Stimulated activated naive CD8-positive, alpha-beta T cell treated with anti-CD3 and anti-CD28 coated beads, Interleukin-15, amount 100 ng/mL, for 72 hours (primary cell): ENCODE measurements around the gene NIPAL1.

ENCODE experiments used
- ATAC-seq: fragments of 150-1000 bp; cut with Tn5 transposase; 2 replicates; pipeline ENCODE4 v1.10.0; 2021; ENCODE audit warnings: mild to moderate bottlenecking, moderate library complexity
- DNase-seq, 2 donors: peaks; one replicate each; pipeline ENCODE4 v3.0.0; 2021 to 2022
- H3K27ac Mint-ChIP-seq, 2 donors: one replicate each; pipeline ENCODE4 v1.8.0; 2022; ENCODE audit warnings: mild to moderate bottlenecking in 2 of 2, mixed read lengths in 2 of 2, moderate library complexity in 2 of 2
- H3K27me3 Mint-ChIP-seq: one replicate; pipeline ENCODE4 v1.8.0; 2022; ENCODE audit warnings: mixed read lengths
- H3K4me1 Mint-ChIP-seq: one replicate; pipeline ENCODE4 v1.8.0; 2022; ENCODE audit warnings: mild to moderate bottlenecking, mixed read lengths
- H3K4me3 Mint-ChIP-seq, 2 donors: one replicate each; pipeline ENCODE4 v1.8.0; 2022; ENCODE audit warnings: mild to moderate bottlenecking in 2 of 2, mixed read lengths in 2 of 2, moderate library complexity in 1 of 2
- H3K9me3 Mint-ChIP-seq, 2 donors: one replicate each; pipeline ENCODE4 v1.8.0; 2022; ENCODE audit warnings: mixed read lengths in 2 of 2

The NIPAL1 gene

DNA sequence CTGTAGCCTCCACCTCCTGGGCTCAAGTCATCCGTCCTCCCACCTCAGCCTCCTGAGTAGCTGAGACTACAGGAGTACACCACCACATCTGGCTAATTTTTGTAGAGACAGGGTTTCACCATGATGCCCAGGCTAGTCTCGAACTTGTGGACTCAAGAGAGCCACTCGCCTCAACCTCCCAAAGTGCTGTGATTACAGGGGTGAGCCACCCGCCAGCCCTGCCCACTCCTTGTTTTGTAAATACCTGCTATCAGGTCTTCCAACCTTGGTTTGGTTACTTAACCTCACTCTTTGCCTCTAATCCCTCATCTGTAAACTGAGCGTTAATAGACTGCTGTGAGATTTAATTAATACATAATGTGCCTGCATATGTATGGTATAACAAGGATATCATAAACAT is 894 bp upstream of the NIPAL1 start:
- peaks cover 35% of the 10 kb centered on the region for H3K4me1 Mint-ChIP-seq
- H3K27ac Mint-ChIP-seq: no peak overlapping the region
- H3K27me3 Mint-ChIP-seq: peaks cover 65% of the 10 kb centered on the region
- peaks cover 0 to 4% of the 10 kb centered on the region in 2 donors for H3K9me3 Mint-ChIP-seq
- H3K4me3 Mint-ChIP-seq: peak overlapping the region; percentile 71 to 90
- ATAC-seq (no peak), DNase-seq (no peak)

DNA sequence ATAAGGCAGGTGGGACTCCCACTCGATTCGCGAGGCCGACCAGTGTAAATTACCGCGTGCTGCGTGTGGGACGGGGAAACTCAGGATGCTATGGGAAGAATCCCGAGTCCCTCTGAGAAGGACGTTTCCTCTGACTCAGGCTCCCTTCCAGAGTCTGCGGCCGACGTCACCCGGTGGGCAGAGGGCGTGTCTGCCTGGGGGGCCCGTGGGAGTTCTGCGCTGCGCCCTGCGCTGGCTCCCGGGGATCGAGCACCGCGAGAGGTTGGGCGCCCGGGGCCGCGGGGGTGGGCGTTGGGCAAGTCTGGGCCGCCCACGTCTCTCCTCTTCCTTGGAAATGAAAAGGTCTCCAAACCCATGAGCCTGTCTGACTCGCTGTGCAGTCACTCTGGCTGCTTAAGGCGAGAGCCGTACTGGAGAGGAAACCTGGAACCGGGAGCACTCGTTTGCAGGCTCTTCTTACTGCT is 568 bp downstream of the NIPAL1 start:
- ATAC-seq (peak; percentile 34), DNase-seq (no peak)
- H3K27ac Mint-ChIP-seq: no peak overlapping the region
- peaks cover 52% of the 10 kb centered on the region for H3K27me3 Mint-ChIP-seq
- H3K4me1 Mint-ChIP-seq: peaks cover 46% of the 10 kb centered on the region
- peak overlapping the region; percentile 71 to 90 for H3K4me3 Mint-ChIP-seq
- no peaks in the 10 kb centered on the region for H3K9me3 Mint-ChIP-seq

- no peak overlapping the region for H3K4me3 Mint-ChIP-seq
- no peak overlapping the region for H3K27ac Mint-ChIP-seq
- peaks cover 45% of the 10 kb centered on the region for H3K27me3 Mint-ChIP-seq
- no peak for DNase-seq
- H3K4me1 Mint-ChIP-seq: peaks cover 48% of the 10 kb centered on the region
- H3K9me3 Mint-ChIP-seq: no peaks in the 10 kb centered on the region
- ATAC-seq: no peak
Observed at GRCh38 chr4:48018112-48018511, 1.5 kb downstream of the NIPAL1 start.

GRCh38 chr4:48021100-48021499 is 4.5 kb downstream of the NIPAL1 start:
- peaks cover 42% of the 10 kb centered on the region for H3K4me1 Mint-ChIP-seq
- H3K27ac Mint-ChIP-seq: no peak overlapping the region
- H3K9me3 Mint-ChIP-seq: no peaks in the 10 kb centered on the region
- ATAC-seq: peak; percentile 51
- no peak overlapping the region for H3K4me3 Mint-ChIP-seq
- DNase-seq: no peak
- peaks cover 28% of the 10 kb centered on the region for H3K27me3 Mint-ChIP-seq

GRCh38 chr4:48022192-48022799 is 5.7 kb downstream of the NIPAL1 start:
- DNase-seq: no peak

DNA sequence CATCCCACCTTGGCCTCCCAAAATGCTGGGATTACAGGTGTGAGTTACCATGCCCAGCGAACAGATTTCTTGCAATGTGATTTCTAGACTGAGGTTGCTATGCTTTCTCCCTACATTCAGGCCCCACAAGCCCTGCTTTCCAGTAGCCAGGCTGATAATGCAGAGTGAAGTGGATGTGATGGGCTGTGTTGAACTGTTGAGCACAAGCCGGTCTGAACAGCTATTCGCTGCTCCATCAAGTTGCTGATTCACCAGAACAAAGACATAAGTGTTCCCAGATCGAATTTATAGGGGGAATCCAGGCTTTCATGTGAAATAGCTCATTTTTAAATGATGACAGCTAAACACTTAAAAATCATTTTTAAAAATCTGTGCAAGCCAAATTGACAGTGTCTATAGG is 8.0 kb downstream of the NIPAL1 start:
- Mint-ChIP-seq H3K9me3 (no peaks in the 10 kb centered on the region), H3K27ac (no peak overlapping the region), H3K4me1 (peaks cover 45% of the 10 kb centered on the region), H3K27me3 (peaks cover 6% of the 10 kb centered on the region), H3K4me3 (no peak overlapping the region)
- DNase-seq: no peak
- no peak for ATAC-seq

More at GRCh38 chr4:48022192-48022799, 5.7 kb downstream of the NIPAL1 start:
- Mint-ChIP-seq H3K4me1 (peaks cover 34% of the 10 kb centered on the region), H3K9me3 (no peaks in the 10 kb centered on the region), H3K27me3 (peaks cover 25% of the 10 kb centered on the region), H3K27ac (no peak overlapping the region), H3K4me3 (no peak overlapping the region)
- ATAC-seq: no peak

- no peak overlapping the region for H3K27ac Mint-ChIP-seq
Observed at GRCh38 chr4:48025005-48025404, 8.4 kb downstream of the NIPAL1 start.

DNA sequence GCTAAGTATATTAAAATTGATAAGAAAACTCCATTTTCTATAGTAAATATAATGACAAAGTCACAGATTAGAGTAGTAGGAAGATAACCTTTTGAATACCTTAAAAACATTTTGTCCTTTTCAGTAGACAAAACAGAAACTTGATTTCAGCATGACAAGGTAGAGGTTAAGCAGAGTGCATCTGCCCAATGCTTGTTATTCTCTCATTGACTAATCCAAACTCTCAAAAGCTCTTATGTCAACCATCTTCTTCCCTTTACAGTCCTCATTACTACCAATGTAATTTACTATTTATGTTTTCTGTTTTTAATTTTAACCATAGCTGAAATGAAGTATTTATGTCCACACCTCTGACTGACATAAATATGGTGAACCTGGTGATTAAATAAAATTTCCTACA is 11.1 kb downstream of the NIPAL1 start:
- DNase-seq (no peak), ATAC-seq (peak; percentile 91)
- Mint-ChIP-seq H3K27ac (no peak overlapping the region), H3K4me3 (no peak overlapping the region), H3K9me3 (no peaks in the 10 kb centered on the region), H3K27me3 (no peaks in the 10 kb centered on the region), H3K4me1 (peaks cover 39% of the 10 kb centered on the region)

More at GRCh38 chr4:48025005-48025404, 8.4 kb downstream of the NIPAL1 start:
- peaks cover 42% of the 10 kb centered on the region for H3K4me1 Mint-ChIP-seq
- DNase-seq (no peak), ATAC-seq (no peak)
- H3K27me3 Mint-ChIP-seq: peaks cover 1% of the 10 kb centered on the region
- no peak overlapping the region for H3K4me3 Mint-ChIP-seq
- no peaks in the 10 kb centered on the region for H3K9me3 Mint-ChIP-seq

GRCh38 chr4:48028696-48029095 is 12.1 kb downstream of the NIPAL1 start:
- DNase-seq (no peak), ATAC-seq (peak; percentile 33)
- no peaks in the 10 kb centered on the region for H3K9me3 Mint-ChIP-seq
- H3K4me1 Mint-ChIP-seq: peaks cover 42% of the 10 kb centered on the region
- no peak overlapping the region for H3K27ac Mint-ChIP-seq
- no peaks in the 10 kb centered on the region for H3K27me3 Mint-ChIP-seq
- no peak overlapping the region for H3K4me3 Mint-ChIP-seq

DNA sequence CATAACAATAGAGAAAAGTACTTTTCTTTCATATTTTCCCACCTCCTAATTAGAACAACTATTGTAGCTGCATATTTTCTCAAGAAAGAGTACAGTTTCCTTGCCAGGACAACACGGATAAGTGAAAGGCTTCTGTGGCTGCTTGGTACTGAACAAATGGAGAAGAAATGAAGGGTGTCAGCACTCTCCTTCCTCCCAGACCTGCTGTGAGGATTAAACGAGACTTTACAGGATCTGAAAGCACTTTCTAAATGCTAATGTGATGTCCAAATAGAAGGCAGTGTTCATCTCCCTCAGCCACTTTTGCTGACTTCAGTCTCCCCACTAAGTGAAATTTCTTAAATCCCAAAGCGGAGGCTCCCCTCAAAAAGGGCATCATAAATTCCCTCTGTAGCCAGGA is 13.9 kb downstream of the NIPAL1 start:
- DNase-seq: no peak
- Mint-ChIP-seq H3K4me1 (peaks cover 59% of the 10 kb centered on the region), H3K9me3 (no peaks in the 10 kb centered on the region), H3K27me3 (no peaks in the 10 kb centered on the region), H3K27ac (no peak overlapping the region), H3K4me3 (no peak overlapping the region)
- ATAC-seq: no peak

- ATAC-seq: no peak
- H3K27me3 Mint-ChIP-seq: no peaks in the 10 kb centered on the region
- no peaks in the 10 kb centered on the region for H3K9me3 Mint-ChIP-seq
- peaks cover 73% of the 10 kb centered on the region for H3K4me1 Mint-ChIP-seq
- DNase-seq: no peak
- H3K27ac Mint-ChIP-seq: no peak overlapping the region
- H3K4me3 Mint-ChIP-seq: no peak overlapping the region
Observed at GRCh38 chr4:48031802-48032525, 15.4 kb downstream of the NIPAL1 start.

- Mint-ChIP-seq H3K27ac (no peak overlapping the region), H3K9me3 (no peaks in the 10 kb centered on the region), H3K27me3 (no peaks in the 10 kb centered on the region), H3K4me1 (peaks cover 72% of the 10 kb centered on the region), H3K4me3 (no peak overlapping the region)
- DNase-seq (no peak), ATAC-seq (no peak)
Observed at GRCh38 chr4:48032721-48033120, 16.1 kb downstream of the NIPAL1 start.

GRCh38 chr4:48033412-48033811 is 16.8 kb downstream of the NIPAL1 start:
- DNase-seq: no peak
- Mint-ChIP-seq H3K27ac (no peak overlapping the region), H3K4me3 (no peak overlapping the region), H3K9me3 (no peaks in the 10 kb centered on the region), H3K4me1 (peaks cover 65% of the 10 kb centered on the region), H3K27me3 (no peaks in the 10 kb centered on the region)
- ATAC-seq: no peak

- Mint-ChIP-seq H3K27me3 (no peaks in the 10 kb centered on the region), H3K27ac (no peak overlapping the region), H3K4me3 (no peak overlapping the region), H3K9me3 (no peaks in the 10 kb centered on the region), H3K4me1 (peaks cover 60% of the 10 kb centered on the region)
- DNase-seq: peak; percentile 53 to 67
- ATAC-seq: peak; percentile 75
Observed at GRCh38 chr4:48033825-48034413, 17.3 kb downstream of the NIPAL1 start.

DNA sequence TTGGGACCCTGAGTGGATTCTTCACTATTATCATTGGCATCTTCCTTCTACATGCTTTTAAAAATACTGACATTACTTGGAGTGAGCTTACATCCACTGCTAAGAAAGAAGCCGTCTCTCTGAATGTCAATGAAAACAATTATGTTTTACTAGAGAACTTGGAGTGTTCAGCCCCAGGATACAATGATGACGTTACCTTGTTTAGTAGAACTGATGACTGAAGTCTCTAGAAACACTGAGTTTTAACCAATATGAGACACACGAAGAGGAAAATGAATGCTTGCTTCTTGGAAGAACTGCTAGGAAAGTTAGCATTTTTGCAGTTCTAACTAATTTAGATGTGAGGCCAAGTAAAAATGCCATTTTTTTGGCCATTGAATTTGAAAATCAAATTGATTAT is 19.4 kb downstream of the NIPAL1 start:
- peak overlapping the region; percentile 21 to 41 for H3K4me3 Mint-ChIP-seq
- H3K27ac Mint-ChIP-seq: peak overlapping the region in 1 of 2 donors; percentile 38
- H3K9me3 Mint-ChIP-seq: no peaks in the 10 kb centered on the region
- peaks cover 50% of the 10 kb centered on the region for H3K4me1 Mint-ChIP-seq
- H3K27me3 Mint-ChIP-seq: no peaks in the 10 kb centered on the region
- ATAC-seq: no peak
- no peak for DNase-seq

- Mint-ChIP-seq H3K27ac (no peak overlapping the region), H3K27me3 (no peaks in the 10 kb centered on the region), H3K4me1 (peaks cover 55% of the 10 kb centered on the region), H3K4me3 (no peak overlapping the region), H3K9me3 (no peaks in the 10 kb centered on the region)
- no peak for DNase-seq
- ATAC-seq: no peak
Observed at GRCh38 chr4:48037117-48037462, 20.5 kb downstream of the NIPAL1 start.
